Colonic mucosa (tissue), 4 donors: ENCODE data around the gene SETBP1. TPM values are rescaled to one million over a fixed set of nuclear protein-coding genes. Genes with fewer than 3 reads are reported as not detected.

Source experiments
- DNase-seq: peaks from one replicate; pipeline ENCODE4 v3.0.0-alpha.2; 2020
- H3K27ac ChIP-seq: fragments of 200-600 bp; one replicate; pipeline ENCODE4 v1.8.0; 2021
- H3K27me3 ChIP-seq: fragments of 200-600 bp; one replicate; pipeline ENCODE4 v1.8.0; 2021
- H3K36me3 ChIP-seq: fragments of 200-600 bp; one replicate; pipeline ENCODE4 v1.8.0; 2021
- H3K4me1 ChIP-seq: fragments of 200-600 bp; one replicate; pipeline ENCODE4 v1.8.0; 2021; ENCODE audit warnings: mild to moderate bottlenecking
- H3K4me3 ChIP-seq: fragments of 200-600 bp; one replicate; pipeline ENCODE4 v1.8.0; 2021
- H3K9ac ChIP-seq, 2 donors: one replicate each; pipeline ENCODE4 v1.7.0; 2013; ENCODE audit warnings: control low read depth in 2 of 2, low read depth in 2 of 2, low read length in 2 of 2
- H3K9me3 ChIP-seq: fragments of 200-600 bp; one replicate; pipeline ENCODE4 v1.8.0; 2021
- CTCF ChIP-seq: fragments of 200-600 bp; IDR thresholded peaks from one replicate; pipeline ENCODE4 v1.8.0; 2022; ENCODE audit warnings: antibody characterized with exemption, mild to moderate bottlenecking
- intact Hi-C: fragments of 100-400 bp; cut with DNase I; formaldehyde crosslinking; loops from one replicate; pipeline ENCODE4 v1.14.1; 2022
- total RNA-seq, 2 donors: library from RNA; stranded (reverse); fragmentation: NEBNext Ultra II Directional in 1 of 2; extraction: Animal tissue kit (Norgen Biotek cat#: 25700) in 1 of 2; gene quantifications; one replicate each; pipeline ENCODE4 v1.2.1, GENCODE V29; 2021
- donor health status: healthy.
- donor health status: DM: no; HTN: no; CAD: no.
- donor health status: DM: no; HTN: no; CAD: no.

Gene SETBP1
- total RNA-seq, 2 donors from 2014 or later: 9.6 to 11.8 TPM

DNA sequence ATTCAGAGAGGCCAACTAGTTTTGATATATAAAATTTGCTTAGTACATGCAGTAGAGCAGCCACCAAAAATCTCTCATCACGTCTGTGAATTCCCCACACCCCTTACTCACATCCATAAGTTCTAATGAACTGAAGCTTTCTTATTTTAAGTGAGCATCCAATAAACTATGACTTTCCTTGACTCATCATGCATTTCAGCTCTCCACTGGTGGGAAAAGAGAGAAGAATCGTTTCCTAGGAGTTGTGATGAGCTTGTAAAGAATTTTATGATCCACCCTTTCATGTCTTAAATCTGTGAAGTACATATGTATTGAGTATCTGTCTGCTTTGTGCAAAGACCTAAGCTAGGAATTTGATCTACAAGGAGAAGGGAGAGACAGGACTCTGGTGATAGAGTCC, 428.6 kb downstream of the SETBP1 start:
- Histone ChIP-seq H3K9ac (no peak overlapping the region), H3K4me3 (no peak overlapping the region), H3K9me3 (no peaks in the 10 kb centered on the region), H3K27ac (no peak overlapping the region), H3K4me1 (no peaks in the 10 kb centered on the region), H3K36me3 (no peaks in the 10 kb centered on the region), H3K27me3 (no peaks in the 10 kb centered on the region)
- DNase-seq: no peak
- no peak for TF ChIP-seq CTCF
- intact Hi-C loops: no loop called here

- no peaks in the 10 kb centered on the region for H3K36me3 ChIP-seq
- H3K9me3 ChIP-seq: no peaks in the 10 kb centered on the region
- no peak overlapping the region for H3K9ac ChIP-seq
- DNase-seq: no peak
- no peaks in the 10 kb centered on the region for H3K4me1 ChIP-seq
- TF ChIP-seq CTCF: no peak
- H3K27me3 ChIP-seq: no peaks in the 10 kb centered on the region
- H3K4me3 ChIP-seq: no peak overlapping the region
- intact Hi-C loops: no loop called here
- H3K27ac ChIP-seq: no peak overlapping the region
Measured at GRCh38 chr18:45109706-45110105, 429.0 kb downstream of the SETBP1 start.

- no peak for TF ChIP-seq CTCF
- H3K4me3 ChIP-seq: no peak overlapping the region
- H3K4me1 ChIP-seq: no peaks in the 10 kb centered on the region
- intact Hi-C loops: no loop called here
- no peak overlapping the region for H3K9ac ChIP-seq
- no peaks in the 10 kb centered on the region for H3K27me3 ChIP-seq
- no peak overlapping the region for H3K27ac ChIP-seq
- H3K9me3 ChIP-seq: no peaks in the 10 kb centered on the region
- no peaks in the 10 kb centered on the region for H3K36me3 ChIP-seq
- DNase-seq: peak; percentile 30
Measured at GRCh38 chr18:45110577-45111501, 430.2 kb downstream of the SETBP1 start.

DNA sequence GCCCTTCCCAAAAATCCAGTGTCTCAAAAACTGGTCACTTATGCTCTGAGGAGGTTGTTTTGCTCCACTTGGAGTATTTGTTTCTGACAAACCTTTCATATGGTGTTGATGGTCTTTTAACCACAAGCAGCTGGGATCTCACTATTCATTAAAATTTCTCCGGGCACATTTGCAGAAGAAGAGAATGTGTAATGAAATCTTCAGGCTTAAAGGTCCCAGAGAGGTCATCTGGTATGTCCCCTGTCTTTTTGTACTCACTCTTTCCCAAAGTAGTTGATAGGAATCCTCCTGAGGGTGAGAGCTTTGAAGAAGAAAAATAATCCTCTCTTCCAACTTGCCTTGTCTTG, 430.8 kb downstream of the SETBP1 start:
- H3K27ac ChIP-seq: no peak overlapping the region
- no peaks in the 10 kb centered on the region for H3K4me1 ChIP-seq
- TF ChIP-seq CTCF: no peak
- no peaks in the 10 kb centered on the region for H3K27me3 ChIP-seq
- no peaks in the 10 kb centered on the region for H3K36me3 ChIP-seq
- H3K9me3 ChIP-seq: no peaks in the 10 kb centered on the region
- no peak overlapping the region for H3K4me3 ChIP-seq
- intact Hi-C loops: no loop called here
- no peak for DNase-seq
- no peak overlapping the region for H3K9ac ChIP-seq

GRCh38 chr18:45112682-45113081, 432.0 kb downstream of the SETBP1 start:
- Histone ChIP-seq H3K27me3 (no peaks in the 10 kb centered on the region), H3K36me3 (no peaks in the 10 kb centered on the region), H3K27ac (no peak overlapping the region), H3K9me3 (no peaks in the 10 kb centered on the region), H3K9ac (no peak overlapping the region), H3K4me1 (no peaks in the 10 kb centered on the region), H3K4me3 (no peak overlapping the region)
- no peak for TF ChIP-seq CTCF
- DNase-seq: no peak
- intact Hi-C loops: no loop called here
